Measurements from ENCODE around the gene TCHP.
"Not testable (repeated sequence)": the region's sequence is repeated elsewhere in the genome, so short reads cannot be mapped to it uniquely, and the experiment has no call there.

Gene TCHP

DNA sequence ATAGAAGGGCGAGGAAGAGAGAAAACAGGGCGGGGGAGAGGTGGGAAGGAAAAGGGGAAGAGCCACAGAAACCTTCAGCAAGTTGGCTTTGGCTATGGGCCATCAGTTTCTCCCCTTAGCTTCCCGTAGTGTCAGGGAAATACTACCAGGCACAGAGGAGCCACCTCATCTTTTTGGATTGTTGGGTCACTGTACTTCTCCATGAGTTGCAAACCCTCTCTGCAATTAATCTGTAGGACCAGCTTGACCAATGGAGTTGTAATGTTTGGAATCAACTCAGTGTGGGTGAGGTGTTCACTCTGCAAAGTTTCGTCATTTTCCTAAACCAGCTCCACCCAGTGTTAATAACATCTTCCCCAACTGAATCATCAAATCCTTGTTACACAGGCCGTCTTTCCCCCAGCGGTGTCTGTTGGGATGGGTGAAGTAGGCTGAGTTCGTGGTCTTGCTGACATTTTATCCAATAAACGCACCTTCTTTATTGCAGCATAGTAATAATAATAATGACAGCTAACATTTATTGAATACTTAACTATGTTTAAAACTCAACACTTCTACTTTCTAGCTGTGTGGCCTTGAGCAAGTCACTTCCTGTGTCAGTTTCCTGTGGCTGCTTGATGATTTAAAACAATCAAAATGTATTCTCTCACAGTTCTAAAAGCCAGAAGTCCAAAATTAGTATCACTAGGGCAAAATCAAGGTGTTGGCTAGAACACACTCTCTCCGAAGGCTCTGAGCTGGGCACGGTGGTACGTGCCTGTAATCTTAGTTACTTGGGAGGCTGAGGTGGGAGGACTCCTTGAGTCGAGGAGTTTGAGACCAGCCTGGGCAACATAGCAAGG lies 11.7 kb upstream of the TCHP start:
- TF ChIP-seq GATA1 (IDR thresholded peaks at IDR 0.05; ENCODE audit: low read depth, low read length) (no peak), POLR2A (IDR thresholded peaks at IDR 0.05; ENCODE audit: low read length) (no peak)
- DNase-seq = peak in 1 of 2 experiments; percentile 40

DNA sequence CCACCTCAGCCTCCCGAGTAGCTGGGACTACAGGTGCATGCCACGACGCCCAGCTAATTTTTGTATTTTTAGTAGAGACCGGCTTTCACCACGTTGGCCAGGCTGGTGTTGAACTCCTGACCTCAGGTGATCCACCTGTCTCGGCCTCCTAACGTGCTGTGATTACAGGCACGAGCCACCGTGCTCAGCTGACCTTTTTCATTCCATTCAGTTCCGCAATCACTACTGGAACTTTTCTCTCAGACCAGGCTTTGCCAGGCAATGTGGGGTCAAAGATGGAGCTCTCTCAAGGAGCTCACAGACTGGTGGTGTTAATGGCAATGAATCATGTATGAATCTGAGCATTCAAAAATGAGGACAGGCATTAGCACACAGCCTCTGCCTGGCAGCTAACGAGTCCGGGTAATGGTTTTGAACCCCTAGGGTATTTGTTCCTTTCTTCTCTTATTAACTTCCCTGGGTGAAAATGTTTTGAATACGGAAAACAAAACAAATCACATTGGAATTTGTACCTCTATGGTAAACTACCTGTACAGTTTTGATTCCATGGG lies 9.4 kb upstream of the TCHP start:
- DNase-seq = no peak
- TF ChIP-seq POLR2A (IDR thresholded peaks at IDR 0.05; ENCODE audit: low read length) (no peak), GATA1 (IDR thresholded peaks at IDR 0.05; ENCODE audit: low read depth, low read length) (no peak)

DNA sequence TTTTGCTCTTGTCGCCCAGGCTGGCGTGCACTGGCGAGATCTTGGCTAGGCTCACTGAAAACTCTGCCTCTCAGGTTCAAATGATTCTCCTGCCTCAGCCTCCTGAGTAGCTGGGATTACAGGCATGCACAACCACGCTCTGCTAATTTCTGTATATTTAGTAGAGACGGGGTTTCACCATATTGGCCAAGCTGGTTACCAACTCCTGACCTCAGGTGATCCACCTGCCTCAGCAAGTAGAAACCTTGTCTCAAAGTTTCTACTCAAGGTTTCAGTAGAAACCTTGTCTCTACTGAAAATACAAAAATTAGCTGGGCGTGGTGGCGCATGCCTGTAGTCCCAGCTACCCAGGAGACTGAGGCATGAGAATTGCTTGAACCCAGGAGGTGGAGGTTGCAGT lies 8.3 kb upstream of the TCHP start:
- not testable (repeated sequence) for DNase-seq

DNA sequence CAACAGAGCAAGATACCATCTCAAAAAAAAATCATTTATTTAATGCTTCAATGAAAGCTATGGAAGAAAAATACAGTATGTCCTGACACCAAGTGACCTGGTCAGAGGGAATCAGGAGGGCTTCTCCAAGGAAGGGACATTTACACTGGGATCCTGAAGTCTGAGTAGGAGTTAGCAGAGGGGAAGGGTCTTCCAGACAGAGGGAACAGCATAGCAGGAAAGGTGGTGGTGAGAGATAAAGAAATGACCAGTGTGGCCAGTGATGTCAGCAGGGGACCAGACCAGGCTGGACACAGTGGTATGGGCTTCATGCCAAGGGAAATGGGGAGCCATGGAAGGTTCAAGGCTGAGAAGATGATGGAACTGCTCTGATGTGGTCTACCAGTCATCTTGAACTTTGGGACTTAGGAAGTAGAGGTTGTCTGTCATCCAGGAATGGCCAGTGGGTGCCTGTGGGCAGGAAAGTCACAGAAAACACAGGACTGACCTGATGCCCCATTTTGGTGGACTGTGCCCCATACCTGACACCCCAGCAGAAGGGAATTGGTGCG lies 7.8 kb upstream of the TCHP start:
- no peak for DNase-seq
- TF ChIP-seq POLR2A (IDR thresholded peaks at IDR 0.05; ENCODE audit: low read length) = no peak
- no peak for TF ChIP-seq GATA1 (IDR thresholded peaks at IDR 0.05; ENCODE audit: low read depth, low read length)

DNA sequence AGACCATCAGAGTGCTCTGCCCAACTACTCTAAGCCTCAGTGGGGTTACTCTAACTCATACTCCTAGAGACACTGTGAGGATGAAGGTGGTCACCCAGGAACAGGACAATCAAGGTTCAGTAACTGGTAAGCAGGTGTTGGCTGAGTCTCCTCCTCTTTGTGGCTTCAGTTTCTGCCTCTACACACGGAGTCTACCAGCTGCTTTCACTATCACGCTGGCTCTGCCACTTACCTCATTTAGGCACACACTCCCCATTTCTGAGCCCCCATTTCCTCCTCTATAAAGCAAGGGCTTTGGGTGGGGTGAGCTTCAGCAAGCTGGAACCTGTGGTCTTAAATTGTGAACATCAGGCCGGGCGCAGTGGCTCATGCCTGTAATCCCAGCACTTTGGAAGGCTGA lies 7.3 kb upstream of the TCHP start:
- TF ChIP-seq GATA1 (IDR thresholded peaks at IDR 0.05; ENCODE audit: low read depth, low read length) (no peak), POLR2A (IDR thresholded peaks at IDR 0.05; ENCODE audit: low read length) (no peak)
- DNase-seq = no peak

DNA sequence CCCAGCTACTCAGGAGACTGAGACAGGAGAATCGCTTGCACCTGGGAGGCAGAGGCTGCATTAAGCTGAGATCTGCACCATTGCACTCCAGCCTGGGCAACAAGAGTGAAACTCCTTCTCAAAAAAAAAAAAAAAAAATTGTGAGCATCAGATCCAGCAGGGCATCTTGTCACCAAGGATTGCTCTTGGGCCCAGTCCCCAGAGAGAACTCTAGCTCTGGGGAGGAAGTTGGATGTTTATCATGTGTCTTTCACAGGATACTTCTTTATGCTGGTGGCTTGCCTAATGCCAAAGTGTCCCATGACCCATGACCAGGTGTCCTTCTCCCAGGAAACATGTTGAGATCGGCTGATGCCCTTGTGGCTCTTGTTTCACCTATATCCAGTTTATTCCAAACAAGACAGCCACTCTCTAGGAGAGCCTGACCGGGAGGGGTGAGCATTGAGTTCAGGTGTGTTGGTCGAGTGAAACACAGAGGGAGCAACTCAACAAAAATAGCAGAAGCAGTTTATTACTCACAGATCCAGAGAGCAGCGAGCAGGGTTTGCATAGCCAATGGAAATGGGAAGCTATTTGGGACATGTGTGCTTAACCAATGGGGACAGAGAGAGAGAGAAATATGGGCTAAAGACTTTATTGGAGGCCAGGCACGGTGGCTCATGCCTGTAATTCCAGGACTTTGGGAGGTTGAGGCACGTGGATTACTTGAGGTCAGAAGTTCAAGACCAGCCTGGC lies 6.6 kb upstream of the TCHP start:
- no peak for DNase-seq
- no peak for TF ChIP-seq GATA1 (IDR thresholded peaks at IDR 0.05; ENCODE audit: low read depth, low read length)
- no peak for TF ChIP-seq POLR2A (IDR thresholded peaks at IDR 0.05; ENCODE audit: low read length)

DNA sequence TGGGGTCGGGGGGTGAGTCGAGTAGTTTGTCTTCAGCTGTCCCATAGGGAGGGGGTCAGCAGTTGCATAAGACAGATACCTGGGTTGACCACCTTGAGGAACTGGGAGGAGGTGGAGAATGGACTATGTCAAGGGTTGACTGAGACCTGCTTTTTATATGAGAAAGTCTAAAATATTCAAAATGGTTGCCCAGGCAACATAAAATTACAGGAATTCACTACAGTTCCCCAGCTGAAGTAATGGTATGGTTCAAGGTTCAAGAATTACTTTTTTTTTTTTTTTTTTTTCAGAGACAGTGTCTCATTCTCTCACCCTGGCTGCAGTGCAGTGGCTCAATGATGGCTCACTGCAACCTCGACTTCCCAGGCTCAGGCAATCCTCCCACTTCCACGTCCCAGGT lies 5.1 kb upstream of the TCHP start:
- no peak for DNase-seq
- TF ChIP-seq GATA1 (IDR thresholded peaks at IDR 0.05; ENCODE audit: low read depth, low read length) (no peak), POLR2A (IDR thresholded peaks at IDR 0.05; ENCODE audit: low read length) (no peak)

DNA sequence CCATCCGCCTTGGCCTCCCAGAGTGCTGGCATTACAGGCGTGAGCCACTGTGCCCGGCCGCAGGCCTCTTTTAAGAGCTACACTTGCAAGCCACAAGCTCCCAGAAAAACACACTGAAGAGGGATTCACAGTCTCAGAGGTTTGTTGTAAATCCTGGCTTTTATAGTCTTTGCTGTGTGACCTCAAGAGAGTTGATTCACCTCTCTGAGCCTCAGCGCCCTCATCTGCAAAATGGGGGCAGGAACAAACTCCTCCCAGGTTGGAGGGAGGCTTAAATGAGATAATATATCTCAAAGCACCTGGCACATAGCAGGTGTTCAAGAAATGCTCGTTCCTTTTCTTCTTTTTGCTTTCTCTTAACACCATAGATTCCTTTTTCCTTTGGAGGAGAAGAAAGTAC lies 3.9 kb upstream of the TCHP start:
- TF ChIP-seq GATA1 (IDR thresholded peaks at IDR 0.05; ENCODE audit: low read depth, low read length) (no peak), POLR2A (IDR thresholded peaks at IDR 0.05; ENCODE audit: low read length) (no peak)
- no peak for DNase-seq

DNA sequence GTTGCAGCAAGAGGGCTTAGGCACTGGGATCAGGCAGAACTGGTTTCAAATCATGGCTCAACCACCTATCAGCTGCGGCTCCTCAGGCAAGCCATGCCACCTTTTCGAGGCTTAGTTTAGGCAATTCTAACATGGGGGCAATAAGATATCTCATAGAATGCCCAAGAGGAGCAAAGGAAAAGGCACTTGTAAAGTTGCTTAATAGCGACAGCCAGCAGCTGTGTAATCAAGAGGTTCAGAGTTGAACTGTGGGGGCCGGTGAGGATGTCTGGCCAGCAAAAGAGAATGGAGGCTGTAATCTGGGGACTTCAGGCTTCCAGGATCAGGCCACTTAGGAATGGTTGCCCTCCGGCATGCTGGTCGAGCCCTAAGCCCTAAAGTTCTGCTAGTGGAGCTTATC lies 3.0 kb upstream of the TCHP start:
- DNase-seq = no peak
- no peak for TF ChIP-seq GATA1 (IDR thresholded peaks at IDR 0.05; ENCODE audit: low read depth, low read length)

DNA sequence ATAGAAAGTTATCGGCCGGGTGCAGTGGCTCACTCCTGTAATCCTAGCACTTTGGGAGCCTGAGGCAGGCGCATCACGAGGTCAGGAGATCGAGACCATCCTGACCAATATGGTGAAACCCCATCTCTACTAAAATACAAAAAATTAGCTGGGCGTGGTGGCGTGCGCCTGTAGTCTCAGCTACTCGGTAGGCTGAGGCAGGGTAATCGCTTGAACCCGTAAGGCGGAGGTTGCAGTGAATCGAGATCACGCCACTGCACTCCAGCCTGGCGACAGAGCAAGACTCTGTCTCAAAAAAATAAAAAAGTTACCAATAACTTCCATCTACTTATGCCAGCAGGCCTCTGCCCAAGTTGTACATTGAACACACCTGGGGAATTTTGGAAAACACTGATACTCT lies 729 bp upstream of the TCHP start:
- not testable (repeated sequence) for DNase-seq

DNA sequence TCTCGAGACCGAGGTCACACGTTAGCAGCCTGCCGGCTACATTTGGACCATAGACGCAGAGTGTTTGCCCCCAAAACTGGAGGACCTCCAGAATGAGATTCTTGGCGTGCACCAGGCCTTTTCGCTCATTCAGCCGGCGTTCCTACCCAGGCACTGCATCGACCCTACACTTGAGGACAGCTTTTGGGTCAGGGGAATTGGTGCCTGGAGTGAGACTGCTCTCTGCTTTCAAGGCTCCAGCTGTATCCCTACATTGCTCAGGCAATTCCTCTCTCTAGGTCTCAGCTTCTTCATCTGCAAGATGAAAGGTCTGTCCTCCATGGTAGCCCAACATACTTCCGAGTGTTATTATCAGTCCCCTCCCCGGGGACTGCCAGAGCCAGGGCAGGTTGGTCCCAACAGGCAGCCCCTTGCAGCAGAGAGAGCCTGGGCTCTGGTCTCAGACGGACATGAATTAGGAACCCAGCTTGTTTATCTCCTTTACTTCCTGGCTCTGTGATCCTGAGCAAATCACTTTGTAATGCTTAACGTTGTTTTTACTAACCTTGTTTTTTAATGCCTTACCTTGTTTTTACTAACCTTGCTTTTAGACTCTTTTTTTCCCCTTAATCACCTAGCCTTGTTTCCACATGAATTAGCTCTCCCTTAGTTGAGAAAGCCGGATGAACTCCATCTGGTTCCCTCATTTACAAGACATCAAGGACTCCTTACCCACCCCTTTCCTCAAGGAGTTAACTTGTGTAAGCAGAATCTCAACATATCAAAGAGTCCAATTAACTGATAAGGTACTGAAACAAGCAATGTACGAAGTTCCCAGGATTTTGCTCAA lies 892 bp downstream of the TCHP start:
- TF ChIP-seq GATA1 (IDR thresholded peaks at IDR 0.05; ENCODE audit: low read depth, low read length) (no peak), POLR2A (IDR thresholded peaks at IDR 0.05; ENCODE audit: low read length) (no peak)
- DNase-seq = peak; percentile 54 to 58

DNA sequence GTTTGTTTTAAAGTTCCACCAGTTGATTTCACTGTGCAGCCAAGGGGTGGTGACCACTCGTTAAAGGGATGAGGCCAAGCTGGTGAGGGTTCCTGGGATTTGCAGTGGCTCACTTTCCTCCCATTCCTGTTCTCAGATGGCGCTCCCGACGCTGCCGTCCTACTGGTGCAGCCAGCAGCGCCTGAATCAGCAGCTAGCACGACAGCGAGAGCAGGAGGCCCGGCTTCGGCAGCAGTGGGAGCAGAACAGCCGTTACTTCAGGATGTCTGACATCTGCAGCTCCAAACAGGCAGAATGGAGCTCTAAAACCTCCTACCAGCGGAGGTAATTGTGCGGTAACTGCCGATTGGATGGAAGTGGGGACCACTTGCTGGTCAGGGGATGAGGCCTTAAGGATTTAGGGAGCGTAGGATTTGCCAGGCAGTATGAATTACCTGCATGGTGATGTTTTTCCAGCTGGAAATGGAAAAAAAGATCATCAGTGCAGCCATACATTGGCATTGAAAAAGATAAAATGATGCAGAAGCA lies 2.9 kb downstream of the TCHP start:
- no peak for DNase-seq
- TF ChIP-seq POLR2A (IDR thresholded peaks at IDR 0.05; ENCODE audit: low read length) (no peak), GATA1 (IDR thresholded peaks at IDR 0.05; ENCODE audit: low read depth, low read length) (no peak)

DNA sequence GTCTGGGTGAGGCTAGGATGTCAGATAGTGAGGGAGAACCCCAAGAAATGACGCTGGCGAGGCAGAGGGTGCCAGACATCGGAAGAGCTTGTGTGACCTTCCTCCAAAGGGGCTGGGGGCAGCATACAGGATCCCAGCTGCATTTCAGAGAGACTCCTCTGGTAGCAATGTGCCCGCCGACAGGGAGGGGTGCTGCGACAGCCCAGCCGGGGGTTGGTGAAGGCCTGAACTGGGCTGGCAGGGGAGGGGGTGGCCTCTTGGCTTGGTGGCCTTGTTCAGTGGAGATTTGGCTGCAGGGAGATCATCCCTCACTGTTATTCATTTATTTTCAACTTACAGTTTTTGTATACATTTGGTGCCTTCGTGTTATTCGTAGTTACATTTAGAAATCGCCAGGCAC lies 5.2 kb downstream of the TCHP start:
- TF ChIP-seq GATA1 (IDR thresholded peaks at IDR 0.05; ENCODE audit: low read depth, low read length) (no peak), POLR2A (IDR thresholded peaks at IDR 0.05; ENCODE audit: low read length) (no peak)

More for the DNA sequence above, 5.2 kb downstream of the TCHP start:
- DNase-seq = no peak
